Nephron progenitor cell (in vitro differentiated cells): Measurements from ENCODE around the gene FBXW12.

Experiments used
- DNase-seq: peaks from one replicate; pipeline ENCODE4 v3.0.0; 2021
- H3K27ac Mint-ChIP-seq: 2 replicates; pipeline ENCODE4 v1.8.0; 2021; ENCODE audit warnings: mild to moderate bottlenecking, moderate library complexity, mixed read lengths
- H3K27me3 Mint-ChIP-seq: 2 replicates; pipeline ENCODE4 v1.8.0; 2021; ENCODE audit warnings: mild to moderate bottlenecking, low read depth, mixed read lengths; ENCODE audit not compliant: poor library complexity
- H3K36me3 Mint-ChIP-seq: 2 replicates; pipeline ENCODE4 v1.8.0; 2021; ENCODE audit warnings: low read depth, mixed read lengths
- H3K4me1 Mint-ChIP-seq: 2 replicates; pipeline ENCODE4 v1.8.0; 2021; ENCODE audit warnings: mixed read lengths
- H3K4me3 Mint-ChIP-seq: 2 replicates; pipeline ENCODE4 v1.8.0; 2021; ENCODE audit warnings: mild to moderate bottlenecking, moderate library complexity, mixed read lengths
- H3K9me3 Mint-ChIP-seq: 2 replicates; pipeline ENCODE4 v1.8.0; 2021; ENCODE audit warnings: mild to moderate bottlenecking, moderate library complexity, mixed read lengths
- CTCF ChIP-seq: fragments of 200-600 bp; sonication (generic); IDR thresholded peaks from 2 replicates; pipeline ENCODE4 v1.5.0; 2021; ENCODE audit warnings: antibody characterized with exemption

FBXW12 gene

GRCh38 chr3:48436855-48437254, 64.8 kb downstream of the FBXW12 start:
- TF ChIP-seq CTCF, result no peak
- peaks cover 37% of the 10 kb centered on the region for H3K4me1 Mint-ChIP-seq

GRCh38 chr3:48437812-48438211, 65.8 kb downstream of the FBXW12 start:
- Mint-ChIP-seq H3K4me3 (no peak overlapping the region), H3K9me3 (no peaks in the 10 kb centered on the region), H3K36me3 (peaks cover 8% of the 10 kb centered on the region), H3K27me3 (no peaks in the 10 kb centered on the region), H3K4me1 (peaks cover 39% of the 10 kb centered on the region), H3K27ac (peak overlapping the region; percentile 41)
- no peak for DNase-seq
- TF ChIP-seq CTCF, result no peak

More at GRCh38 chr3:48436855-48437254, 64.8 kb downstream of the FBXW12 start:
- Mint-ChIP-seq H3K36me3 (peaks cover 6% of the 10 kb centered on the region), H3K27ac (no peak overlapping the region), H3K27me3 (no peaks in the 10 kb centered on the region), H3K9me3 (no peaks in the 10 kb centered on the region), H3K4me3 (no peak overlapping the region)
- no peak for DNase-seq

- peak; percentile 95 for DNase-seq
- no peaks in the 10 kb centered on the region for H3K9me3 Mint-ChIP-seq
- H3K4me1 Mint-ChIP-seq, result peaks cover 39% of the 10 kb centered on the region
- H3K36me3 Mint-ChIP-seq, result peaks cover 17% of the 10 kb centered on the region
- peak within 1 kb of the TSS; percentile 96 for H3K4me3 Mint-ChIP-seq
- no peaks in the 10 kb centered on the region for H3K27me3 Mint-ChIP-seq
- H3K27ac Mint-ChIP-seq, result peak within 1 kb of the TSS; percentile 93
- TF ChIP-seq CTCF, result no peak
Measured at GRCh38 chr3:48439820-48440589, 68.0 kb downstream of the FBXW12 start, which contains the start of the genes CCDC51 and TMA7. Gene CCDC51, minus strand, starts transcription at chr3:48440119. Its CDS starts 4,991 bp downstream, at chr3:48435128. Gene TMA7, plus strand, starts transcription at chr3:48440257. Its CDS starts 40 bp downstream, at chr3:48440297.

GRCh38 chr3:48440590-48440958, 68.6 kb downstream of the FBXW12 start:
- peak overlapping the region; percentile 96 for H3K4me3 Mint-ChIP-seq
- H3K4me1 Mint-ChIP-seq, result peaks cover 43% of the 10 kb centered on the region
- H3K9me3 Mint-ChIP-seq, result no peaks in the 10 kb centered on the region
- no peak for TF ChIP-seq CTCF
- peak; percentile 38 for DNase-seq
- peaks cover 17% of the 10 kb centered on the region for H3K36me3 Mint-ChIP-seq
- no peaks in the 10 kb centered on the region for H3K27me3 Mint-ChIP-seq
- H3K27ac Mint-ChIP-seq, result peak overlapping the region; percentile 93

- Mint-ChIP-seq H3K27me3 (no peaks in the 10 kb centered on the region), H3K36me3 (peaks cover 17% of the 10 kb centered on the region), H3K4me3 (peak overlapping the region; percentile 96), H3K4me1 (peaks cover 52% of the 10 kb centered on the region), H3K9me3 (no peaks in the 10 kb centered on the region), H3K27ac (no peak overlapping the region)
- no peak for TF ChIP-seq CTCF
- DNase-seq, result no peak
Measured at GRCh38 chr3:48441940-48442339, 69.9 kb downstream of the FBXW12 start.
